Measurements from ENCODE around the gene IDNK.

- TF ChIP-seq TCF12 (IDR thresholded peaks at IDR 0.05; ENCODE audit: low read depth): no peak
- no peak for TF ChIP-seq YY1 (IDR thresholded peaks at IDR 0.05; ENCODE audit: low read depth)
- no peak for TF ChIP-seq EP300 (IDR thresholded peaks at IDR 0.05; ENCODE audit: borderline replicate concordance)
- no peak for TF ChIP-seq FOXM1 (IDR thresholded peaks at IDR 0.05; ENCODE audit: borderline replicate concordance, low read depth)
- TF ChIP-seq MAX (IDR thresholded peaks at IDR 0.05): no peak
- TF ChIP-seq RAD21 (IDR thresholded peaks at IDR 0.05; ENCODE audit: low read depth): no peak
- TF ChIP-seq REST (IDR thresholded peaks at IDR 0.05; ENCODE audit: low read depth): no peak
- TF ChIP-seq EGR1 (IDR thresholded peaks at IDR 0.05): no peak
- no peak for TF ChIP-seq USF1 (IDR thresholded peaks at IDR 0.05)
- TF ChIP-seq TAF1 (IDR thresholded peaks at IDR 0.05; ENCODE audit: low read depth): no peak
- TF ChIP-seq CEBPB (IDR thresholded peaks at IDR 0.05): no peak
These were observed 5.6 kb upstream of the IDNK start for GRCh38 chr9:83617299-83617698.
